Fibroblast of lung (primary cell): ENCODE results near the gene ETAA1. TPM values are rescaled to one million over a fixed set of nuclear protein-coding genes. Genes with fewer than 3 reads are reported as not detected.

Experiments used
- DNase-seq, 2 donors: peaks; one replicate each; pipeline versions ENCODE4 v3.0.0 to v3.0.0-alpha.2; 2010; ENCODE audit warnings: low read depth in 2 of 2
- H2AFZ ChIP-seq: 2 replicates; pipeline ENCODE4 v1.5.1; 2012; ENCODE audit warnings: low read length, control low read depth, inconsistent platforms
- H3K27ac ChIP-seq: 2 replicates; pipeline ENCODE4 v1.5.1; 2011; ENCODE audit warnings: low read length, control low read depth; ENCODE audit not compliant: insufficient read depth
- H3K27me3 ChIP-seq: 2 replicates; pipeline ENCODE4 v1.5.1; 2011; ENCODE audit warnings: mild to moderate bottlenecking, low read length; ENCODE audit not compliant: control insufficient read depth, insufficient read depth
- H3K36me3 ChIP-seq: 2 replicates; pipeline ENCODE4 v1.5.1; 2011; ENCODE audit warnings: low read length; ENCODE audit not compliant: control insufficient read depth, insufficient read depth
- H3K4me1 ChIP-seq: 2 replicates; pipeline ENCODE4 v1.5.1; 2011; ENCODE audit warnings: low read length; ENCODE audit not compliant: control insufficient read depth, insufficient read depth; ENCODE audit errors: extremely low read depth
- H3K4me2 ChIP-seq: 2 replicates; pipeline ENCODE4 v1.5.1; 2011; ENCODE audit warnings: low read length, control low read depth; ENCODE audit not compliant: insufficient read depth; ENCODE audit errors: extremely low read depth
- H3K4me3 ChIP-seq, 4 experiments: fragments of 200-600 bp in 1 of 4; sonication (generic) in 1 of 4; replicated peaks in 1 of 4; 2 replicates each; pipeline ENCODE4 v1.5.1; 2011 to 2016; ENCODE audit warnings: low read length in 4 of 4, low read depth in 3 of 4, mild to moderate bottlenecking in 3 of 4, control low read depth in 2 of 4, inconsistent platforms in 1 of 4, mixed read lengths in 1 of 4; ENCODE audit not compliant: insufficient read depth in 1 of 4; ENCODE audit errors: control extremely low read depth in 1 of 4
- H3K79me2 ChIP-seq: 2 replicates; pipeline ENCODE4 v1.5.1; 2012; ENCODE audit warnings: mild to moderate bottlenecking, low read length, inconsistent platforms; ENCODE audit not compliant: control insufficient read depth, insufficient read depth
- H3K9ac ChIP-seq: 2 replicates; pipeline ENCODE4 v1.5.1; 2011; ENCODE audit warnings: mild to moderate bottlenecking, low read length, control low read depth; ENCODE audit not compliant: insufficient read depth
- H3K9me3 ChIP-seq: 2 replicates; pipeline ENCODE4 v1.5.1; 2012; ENCODE audit warnings: low read depth, low read length; ENCODE audit not compliant: control insufficient read depth, insufficient read depth
- H4K20me1 ChIP-seq: 2 replicates; pipeline ENCODE4 v1.5.1; 2011; ENCODE audit warnings: low read length; ENCODE audit not compliant: control insufficient read depth, insufficient read depth; ENCODE audit errors: extremely low read depth
- EZH2 ChIP-seq: IDR thresholded peaks from 2 replicates; pipeline ENCODE4 v1.5.1; 2012; ENCODE audit warnings: low read length, control low read depth, mild to moderate bottlenecking; ENCODE audit errors: missing control alignments
- polyA plus RNA-seq, 2 donors: library from polyadenylated mRNA; depleted of rRNA in 1 of 2; stranded (reverse) in 1 of 2; unstranded in 1 of 2; fragments of >200 nt; gene quantifications; 2 replicates each; pipeline ENCODE4 v1.2.1, GENCODE V29; 2011 to 2012; ENCODE audit warnings: missing spikeins in 1 of 2
- total RNA-seq: library from RNA; depleted of rRNA; stranded (reverse); fragments of >200 nt; gene quantifications from 2 replicates; pipeline ENCODE4 v1.2.1, GENCODE V29; 2014
- TF ChIP-seq, protein P1 (sequence below), 2 donors: IDR thresholded peaks in 1 of 2; conservative IDR thresholded peaks in 1 of 2; 1 replicate in 1 of 2; 2 replicates in 1 of 2; pipeline ENCODE4 v1.5.1; 2011 to 2012; ENCODE audit warnings: low read length in 2 of 2, control low read depth in 1 of 2, inconsistent platforms in 1 of 2, low read depth in 1 of 2, mild to moderate bottlenecking in 1 of 2

The ETAA1 gene
- total and polyA plus RNA-seq, 2 donors (not counting 1 experiment from before 2014, with no cell fraction given) = 14.1 to 19.2 TPM

DNA sequence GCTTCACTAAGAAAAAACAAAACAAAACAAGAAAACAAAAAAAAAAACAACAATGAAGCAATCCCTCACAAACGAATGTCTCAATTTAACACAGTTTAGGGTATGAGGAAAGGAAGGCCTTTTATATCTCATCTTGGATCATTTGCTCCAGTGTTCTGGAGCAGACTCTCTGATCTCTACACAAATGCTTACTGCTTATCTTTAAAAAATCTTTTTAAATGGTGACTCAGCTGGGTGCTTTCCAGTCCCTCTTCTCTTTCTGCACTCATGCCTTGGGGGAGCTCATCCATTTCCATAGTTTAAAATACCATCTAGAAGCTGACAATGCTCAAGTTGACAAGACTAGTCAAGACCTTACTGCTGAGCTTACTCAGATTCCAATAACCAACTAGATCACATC lies 56.2 kb downstream of the ETAA1 start:
- H3K4me2 ChIP-seq = no peak overlapping the region
- no peak for TF ChIP-seq EZH2
- TF ChIP-seq, protein P1, sequence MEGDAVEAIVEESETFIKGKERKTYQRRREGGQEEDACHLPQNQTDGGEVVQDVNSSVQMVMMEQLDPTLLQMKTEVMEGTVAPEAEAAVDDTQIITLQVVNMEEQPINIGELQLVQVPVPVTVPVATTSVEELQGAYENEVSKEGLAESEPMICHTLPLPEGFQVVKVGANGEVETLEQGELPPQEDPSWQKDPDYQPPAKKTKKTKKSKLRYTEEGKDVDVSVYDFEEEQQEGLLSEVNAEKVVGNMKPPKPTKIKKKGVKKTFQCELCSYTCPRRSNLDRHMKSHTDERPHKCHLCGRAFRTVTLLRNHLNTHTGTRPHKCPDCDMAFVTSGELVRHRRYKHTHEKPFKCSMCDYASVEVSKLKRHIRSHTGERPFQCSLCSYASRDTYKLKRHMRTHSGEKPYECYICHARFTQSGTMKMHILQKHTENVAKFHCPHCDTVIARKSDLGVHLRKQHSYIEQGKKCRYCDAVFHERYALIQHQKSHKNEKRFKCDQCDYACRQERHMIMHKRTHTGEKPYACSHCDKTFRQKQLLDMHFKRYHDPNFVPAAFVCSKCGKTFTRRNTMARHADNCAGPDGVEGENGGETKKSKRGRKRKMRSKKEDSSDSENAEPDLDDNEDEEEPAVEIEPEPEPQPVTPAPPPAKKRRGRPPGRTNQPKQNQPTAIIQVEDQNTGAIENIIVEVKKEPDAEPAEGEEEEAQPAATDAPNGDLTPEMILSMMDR (conservative IDR thresholded peaks at IDR 0.05 in 1 of 2, IDR thresholded peaks at IDR 0.05 in 1 of 2; ENCODE audit: low read depth in 1 of 2, low read length in 2 of 2) = no peak
- no peak overlapping the region for H2AFZ ChIP-seq
- no peaks in the 10 kb centered on the region for H3K27me3 ChIP-seq
- H3K79me2 ChIP-seq = no peaks in the 10 kb centered on the region
- H4K20me1 ChIP-seq = no peaks in the 10 kb centered on the region
- no peak overlapping the region for H3K27ac ChIP-seq
- H3K4me3 ChIP-seq = no peak overlapping the region
- H3K9me3 ChIP-seq = no peaks in the 10 kb centered on the region
- DNase-seq = peak; percentile 48 to 69
- H3K9ac ChIP-seq = no peak overlapping the region
- H3K36me3 ChIP-seq = no peaks in the 10 kb centered on the region
- H3K4me1 ChIP-seq = no peaks in the 10 kb centered on the region

- H3K27ac ChIP-seq = no peak overlapping the region
- no peaks in the 10 kb centered on the region for H3K36me3 ChIP-seq
- H3K9ac ChIP-seq = no peak overlapping the region
- no peak overlapping the region for H2AFZ ChIP-seq
- H3K27me3 ChIP-seq = no peaks in the 10 kb centered on the region
- H3K4me1 ChIP-seq = no peaks in the 10 kb centered on the region
- TF ChIP-seq, protein P1 (conservative IDR thresholded peaks at IDR 0.05 in 1 of 2, IDR thresholded peaks at IDR 0.05 in 1 of 2; ENCODE audit: low read depth in 1 of 2, low read length in 2 of 2) = no peak
- no peak for TF ChIP-seq EZH2
- H4K20me1 ChIP-seq = no peaks in the 10 kb centered on the region
- no peak overlapping the region for H3K4me2 ChIP-seq
- no peak overlapping the region for H3K4me3 ChIP-seq
- no peaks in the 10 kb centered on the region for H3K9me3 ChIP-seq
- H3K79me2 ChIP-seq = no peaks in the 10 kb centered on the region
- DNase-seq = peak in 1 of 2 donors; percentile 19
Measured at GRCh38 chr2:67455219-67456142, 58.3 kb downstream of the ETAA1 start.

DNA sequence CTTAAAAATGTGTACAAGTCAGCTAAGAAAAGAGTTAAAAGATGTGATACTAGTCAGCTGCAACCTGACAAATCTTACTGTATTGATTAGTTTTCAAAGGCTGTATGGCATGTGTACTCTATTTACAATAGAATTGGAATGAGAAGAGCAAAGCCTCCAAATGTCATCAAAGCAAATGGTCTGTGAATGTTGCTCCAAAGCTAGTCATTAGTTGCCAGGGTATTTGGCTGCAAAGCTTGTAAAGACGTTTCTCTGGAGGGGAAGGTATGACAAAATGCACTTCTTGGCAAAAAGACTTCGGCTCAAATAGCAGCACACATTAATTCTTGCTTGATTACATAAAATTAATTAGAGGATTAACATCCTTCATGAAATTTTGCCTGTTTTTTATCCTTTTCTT lies 59.3 kb downstream of the ETAA1 start:
- H4K20me1 ChIP-seq = no peaks in the 10 kb centered on the region
- no peak for TF ChIP-seq EZH2
- TF ChIP-seq, protein P1 (conservative IDR thresholded peaks at IDR 0.05 in 1 of 2, IDR thresholded peaks at IDR 0.05 in 1 of 2; ENCODE audit: low read depth in 1 of 2, low read length in 2 of 2) = no peak

More for the DNA sequence above, 59.3 kb downstream of the ETAA1 start:
- Histone ChIP-seq H3K79me2 (no peaks in the 10 kb centered on the region), H3K9me3 (no peaks in the 10 kb centered on the region), H3K4me2 (no peak overlapping the region), H3K4me3 (no peak overlapping the region), H3K4me1 (no peaks in the 10 kb centered on the region), H2AFZ (no peak overlapping the region), H3K9ac (no peak overlapping the region), H3K36me3 (no peaks in the 10 kb centered on the region), H3K27me3 (no peaks in the 10 kb centered on the region), H3K27ac (no peak overlapping the region)
- no peak for DNase-seq
